Mammary epithelial cell (primary cell): ENCODE data around the gene NPHP4.

Experiments
- EZH2 ChIP-seq: IDR thresholded peaks from 2 replicates; pipeline ENCODE4 v1.6.1; 2012; ENCODE audit warnings: low read length, inconsistent platforms, borderline replicate concordance
- TF ChIP-seq, protein P1 (sequence below), 2 donors: IDR thresholded peaks in 1 of 2; conservative IDR thresholded peaks in 1 of 2; 2 replicates each; pipeline ENCODE4 v1.5.1; 2011 to 2012; ENCODE audit warnings: inconsistent platforms in 2 of 2, low read length in 2 of 2, mild to moderate bottlenecking in 2 of 2, control low read depth in 1 of 2, low read depth in 1 of 2; ENCODE audit not compliant: insufficient read depth in 1 of 2; ENCODE audit errors: extremely low read depth in 1 of 2

DNA sequence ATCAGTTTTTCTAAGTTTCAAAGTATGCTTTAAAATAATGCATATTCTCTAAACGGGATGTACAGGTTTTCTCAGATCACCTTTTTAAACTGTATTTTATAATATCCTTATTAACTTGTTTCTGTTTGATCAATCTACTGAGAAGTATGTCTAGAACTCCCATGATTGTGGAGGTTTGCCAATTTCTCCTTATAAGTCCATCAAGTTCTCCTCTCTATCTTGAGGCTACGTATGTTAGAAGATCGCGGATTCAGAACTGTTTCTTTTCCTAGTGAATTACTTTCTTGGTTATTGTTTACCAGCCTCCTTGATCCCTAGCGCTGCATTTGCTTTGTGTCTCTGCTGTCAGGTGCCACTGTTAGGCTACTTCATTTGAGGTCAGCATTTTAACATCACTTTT, 89.2 kb downstream of the NPHP4 start:
- TF ChIP-seq, protein P1, sequence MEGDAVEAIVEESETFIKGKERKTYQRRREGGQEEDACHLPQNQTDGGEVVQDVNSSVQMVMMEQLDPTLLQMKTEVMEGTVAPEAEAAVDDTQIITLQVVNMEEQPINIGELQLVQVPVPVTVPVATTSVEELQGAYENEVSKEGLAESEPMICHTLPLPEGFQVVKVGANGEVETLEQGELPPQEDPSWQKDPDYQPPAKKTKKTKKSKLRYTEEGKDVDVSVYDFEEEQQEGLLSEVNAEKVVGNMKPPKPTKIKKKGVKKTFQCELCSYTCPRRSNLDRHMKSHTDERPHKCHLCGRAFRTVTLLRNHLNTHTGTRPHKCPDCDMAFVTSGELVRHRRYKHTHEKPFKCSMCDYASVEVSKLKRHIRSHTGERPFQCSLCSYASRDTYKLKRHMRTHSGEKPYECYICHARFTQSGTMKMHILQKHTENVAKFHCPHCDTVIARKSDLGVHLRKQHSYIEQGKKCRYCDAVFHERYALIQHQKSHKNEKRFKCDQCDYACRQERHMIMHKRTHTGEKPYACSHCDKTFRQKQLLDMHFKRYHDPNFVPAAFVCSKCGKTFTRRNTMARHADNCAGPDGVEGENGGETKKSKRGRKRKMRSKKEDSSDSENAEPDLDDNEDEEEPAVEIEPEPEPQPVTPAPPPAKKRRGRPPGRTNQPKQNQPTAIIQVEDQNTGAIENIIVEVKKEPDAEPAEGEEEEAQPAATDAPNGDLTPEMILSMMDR (conservative IDR thresholded peaks at IDR 0.05 in 1 of 2, IDR thresholded peaks at IDR 0.05 in 1 of 2; ENCODE audit: extremely low read depth in 1 of 2, insufficient read depth in 1 of 2, low read depth in 1 of 2, low read length in 2 of 2) = no peak
- no peak for TF ChIP-seq EZH2
